ENCODE measurements around the gene CARTPT. TPM values are rescaled to one million over a fixed set of nuclear protein-coding genes. Genes with fewer than 3 reads are reported as not detected.

The CARTPT gene
- total and polyA plus RNA-seq, 2 donors (not counting 1 experiment from before 2014, with no cell fraction given) = not detected

DNA sequence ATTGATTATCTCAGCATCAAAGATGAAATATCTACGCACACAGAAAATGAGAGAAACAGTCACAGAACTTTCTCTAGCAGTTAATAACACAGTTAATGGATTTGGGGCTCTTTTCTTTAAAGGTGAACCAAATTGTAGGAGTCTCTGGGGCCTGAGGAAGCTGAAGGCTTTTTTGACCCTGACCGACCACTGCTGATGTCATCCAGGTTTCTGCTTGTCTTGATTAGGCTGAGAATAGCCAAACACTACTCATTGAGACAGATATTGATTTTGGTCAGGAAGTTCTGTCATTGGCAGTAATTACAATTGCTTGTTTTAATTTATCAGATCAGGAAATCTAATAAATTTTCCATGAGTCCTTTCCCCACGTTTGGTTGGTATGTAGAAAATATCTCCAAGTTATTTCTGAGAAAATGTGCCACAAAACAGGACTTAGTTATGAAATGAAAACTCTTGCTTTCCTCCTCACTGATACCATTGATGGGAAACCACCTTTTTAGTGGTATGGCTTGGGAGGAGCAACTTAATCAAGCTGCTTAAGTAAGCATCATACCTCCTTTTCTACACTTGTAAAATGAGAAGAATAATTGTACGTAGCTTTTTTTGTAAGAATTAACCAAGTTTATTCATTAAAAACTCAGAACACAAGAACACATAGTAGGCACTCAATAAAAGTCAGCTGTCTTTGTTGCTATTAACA lies 19.7 kb downstream of the CARTPT start:
- no peak for DNase-seq (ENCODE audit: low read depth in 2 of 2)
- no peaks in the 10 kb centered on the region for H4K20me1 ChIP-seq (ENCODE audit: control insufficient read depth, extremely low read depth, insufficient read depth, low read length)
- no peaks in the 10 kb centered on the region for H3K36me3 ChIP-seq (ENCODE audit: control insufficient read depth, insufficient read depth, low read length)
- no peak overlapping the region for H3K9ac ChIP-seq (ENCODE audit: insufficient read depth, low read length)
- TF ChIP-seq EZH2 (IDR thresholded peaks at IDR 0.05; ENCODE audit: low read length, missing control alignments) = no peak
- TF ChIP-seq, protein P1, sequence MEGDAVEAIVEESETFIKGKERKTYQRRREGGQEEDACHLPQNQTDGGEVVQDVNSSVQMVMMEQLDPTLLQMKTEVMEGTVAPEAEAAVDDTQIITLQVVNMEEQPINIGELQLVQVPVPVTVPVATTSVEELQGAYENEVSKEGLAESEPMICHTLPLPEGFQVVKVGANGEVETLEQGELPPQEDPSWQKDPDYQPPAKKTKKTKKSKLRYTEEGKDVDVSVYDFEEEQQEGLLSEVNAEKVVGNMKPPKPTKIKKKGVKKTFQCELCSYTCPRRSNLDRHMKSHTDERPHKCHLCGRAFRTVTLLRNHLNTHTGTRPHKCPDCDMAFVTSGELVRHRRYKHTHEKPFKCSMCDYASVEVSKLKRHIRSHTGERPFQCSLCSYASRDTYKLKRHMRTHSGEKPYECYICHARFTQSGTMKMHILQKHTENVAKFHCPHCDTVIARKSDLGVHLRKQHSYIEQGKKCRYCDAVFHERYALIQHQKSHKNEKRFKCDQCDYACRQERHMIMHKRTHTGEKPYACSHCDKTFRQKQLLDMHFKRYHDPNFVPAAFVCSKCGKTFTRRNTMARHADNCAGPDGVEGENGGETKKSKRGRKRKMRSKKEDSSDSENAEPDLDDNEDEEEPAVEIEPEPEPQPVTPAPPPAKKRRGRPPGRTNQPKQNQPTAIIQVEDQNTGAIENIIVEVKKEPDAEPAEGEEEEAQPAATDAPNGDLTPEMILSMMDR (conservative IDR thresholded peaks at IDR 0.05 in 1 of 2, IDR thresholded peaks at IDR 0.05 in 1 of 2; ENCODE audit: low read depth in 1 of 2, low read length in 2 of 2) = no peak
- no peaks in the 10 kb centered on the region for H3K79me2 ChIP-seq (ENCODE audit: control insufficient read depth, insufficient read depth, low read length)
- no peaks in the 10 kb centered on the region for H3K4me1 ChIP-seq (ENCODE audit: control insufficient read depth, extremely low read depth, insufficient read depth, low read length)
- H3K4me3 ChIP-seq (replicated peaks in 1 of 4; ENCODE audit: control extremely low read depth in 1 of 4, insufficient read depth in 1 of 4, low read depth in 3 of 4, low read length in 4 of 4) = no peak overlapping the region
- no peaks in the 10 kb centered on the region for H3K9me3 ChIP-seq (ENCODE audit: control insufficient read depth, insufficient read depth, low read depth, low read length)
- H3K27me3 ChIP-seq (ENCODE audit: control insufficient read depth, insufficient read depth, low read length) = peaks cover 3% of the 10 kb centered on the region
- no peak overlapping the region for H2AFZ ChIP-seq (ENCODE audit: low read length)
- H3K4me2 ChIP-seq (ENCODE audit: extremely low read depth, insufficient read depth, low read length) = no peak overlapping the region
- H3K27ac ChIP-seq (ENCODE audit: insufficient read depth, low read length) = no peak overlapping the region

DNA sequence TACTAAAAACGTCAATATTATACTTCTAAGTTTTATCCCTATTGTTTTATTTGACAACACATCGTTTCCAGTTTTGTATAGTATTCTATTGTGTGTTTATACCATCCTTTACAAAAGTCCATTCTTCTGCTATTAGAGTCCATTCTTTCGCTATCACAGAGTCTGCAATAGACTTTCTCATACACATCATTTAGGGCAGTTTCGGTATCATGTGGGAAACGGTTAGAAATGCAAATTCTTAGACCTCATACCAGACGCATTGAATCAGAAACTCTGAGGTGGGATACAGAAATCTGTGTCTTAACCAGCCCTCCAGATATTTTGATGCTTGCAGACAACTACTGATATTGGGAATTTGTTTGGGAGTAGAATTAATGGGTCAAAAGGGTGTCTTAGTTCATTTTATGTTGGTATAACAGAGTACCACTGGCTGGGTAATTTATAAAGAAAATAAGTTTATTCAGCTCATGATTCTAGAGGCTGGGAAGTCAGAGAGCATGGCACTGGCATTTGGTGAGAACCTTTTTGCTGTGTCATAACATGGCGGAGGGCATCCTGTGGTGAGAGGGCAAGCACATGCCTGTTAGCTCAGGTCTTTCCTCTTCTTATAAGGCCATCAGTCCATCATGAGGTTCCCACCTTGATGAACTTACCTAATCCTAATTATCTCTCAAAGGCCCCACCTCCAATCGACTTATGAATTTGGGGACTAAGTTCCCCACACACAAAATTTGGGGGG lies 21.1 kb downstream of the CARTPT start:
- H2AFZ ChIP-seq (ENCODE audit: low read length) = no peak overlapping the region
- H4K20me1 ChIP-seq (ENCODE audit: control insufficient read depth, extremely low read depth, insufficient read depth, low read length) = no peaks in the 10 kb centered on the region
- H3K27me3 ChIP-seq (ENCODE audit: control insufficient read depth, insufficient read depth, low read length) = peaks cover 3% of the 10 kb centered on the region
- H3K4me3 ChIP-seq (replicated peaks in 1 of 4; ENCODE audit: control extremely low read depth in 1 of 4, insufficient read depth in 1 of 4, low read depth in 3 of 4, low read length in 4 of 4) = no peak overlapping the region
- H3K4me1 ChIP-seq (ENCODE audit: control insufficient read depth, extremely low read depth, insufficient read depth, low read length) = no peaks in the 10 kb centered on the region
- H3K4me2 ChIP-seq (ENCODE audit: extremely low read depth, insufficient read depth, low read length) = no peak overlapping the region
- TF ChIP-seq EZH2 (IDR thresholded peaks at IDR 0.05; ENCODE audit: low read length, missing control alignments) = no peak
- TF ChIP-seq, protein P1 (conservative IDR thresholded peaks at IDR 0.05 in 1 of 2, IDR thresholded peaks at IDR 0.05 in 1 of 2; ENCODE audit: low read depth in 1 of 2, low read length in 2 of 2) = no peak
- no peaks in the 10 kb centered on the region for H3K36me3 ChIP-seq (ENCODE audit: control insufficient read depth, insufficient read depth, low read length)
- no peak overlapping the region for H3K27ac ChIP-seq (ENCODE audit: insufficient read depth, low read length)
- H3K9me3 ChIP-seq (ENCODE audit: control insufficient read depth, insufficient read depth, low read depth, low read length) = no peaks in the 10 kb centered on the region
- no peaks in the 10 kb centered on the region for H3K79me2 ChIP-seq (ENCODE audit: control insufficient read depth, insufficient read depth, low read length)
- H3K9ac ChIP-seq (ENCODE audit: insufficient read depth, low read length) = no peak overlapping the region
- no peak for DNase-seq (ENCODE audit: low read depth in 2 of 2)

DNA sequence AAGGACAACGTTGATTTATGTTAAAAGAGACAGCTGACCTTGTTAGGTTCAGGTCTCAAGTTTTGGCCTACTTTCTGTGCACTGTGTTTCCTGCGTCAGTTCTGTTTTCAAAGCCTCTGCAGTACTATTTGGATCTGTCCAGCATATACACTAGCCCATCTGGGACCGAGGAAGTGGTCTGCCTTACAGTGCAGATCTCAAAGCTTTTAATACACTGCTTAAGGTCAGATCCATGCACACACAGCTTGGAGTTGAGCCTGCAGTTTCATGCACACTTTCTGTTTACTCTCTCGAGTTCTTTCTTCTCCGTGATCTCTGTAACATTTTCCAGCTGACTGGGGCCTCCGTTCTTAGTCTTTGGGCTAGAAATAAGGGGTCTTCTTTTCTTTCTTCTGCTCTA lies 24.1 kb downstream of the CARTPT start:
- TF ChIP-seq, protein P1 (conservative IDR thresholded peaks at IDR 0.05 in 1 of 2, IDR thresholded peaks at IDR 0.05 in 1 of 2; ENCODE audit: low read depth in 1 of 2, low read length in 2 of 2) = no peak
- no peak for TF ChIP-seq EZH2 (IDR thresholded peaks at IDR 0.05; ENCODE audit: low read length, missing control alignments)

More for the DNA sequence above, 24.1 kb downstream of the CARTPT start:
- no peaks in the 10 kb centered on the region for H3K79me2 ChIP-seq (ENCODE audit: control insufficient read depth, insufficient read depth, low read length)
- no peaks in the 10 kb centered on the region for H3K36me3 ChIP-seq (ENCODE audit: control insufficient read depth, insufficient read depth, low read length)
- H3K4me1 ChIP-seq (ENCODE audit: control insufficient read depth, extremely low read depth, insufficient read depth, low read length) = no peaks in the 10 kb centered on the region
- peaks cover 3% of the 10 kb centered on the region for H3K27me3 ChIP-seq (ENCODE audit: control insufficient read depth, insufficient read depth, low read length)
- no peaks in the 10 kb centered on the region for H3K9me3 ChIP-seq (ENCODE audit: control insufficient read depth, insufficient read depth, low read depth, low read length)
- DNase-seq (ENCODE audit: low read depth in 2 of 2) = peak in 1 of 2 donors; percentile 21
- no peak overlapping the region for H3K4me2 ChIP-seq (ENCODE audit: extremely low read depth, insufficient read depth, low read length)
- no peak overlapping the region for H3K4me3 ChIP-seq (replicated peaks in 1 of 4; ENCODE audit: control extremely low read depth in 1 of 4, insufficient read depth in 1 of 4, low read depth in 3 of 4, low read length in 4 of 4)
- no peaks in the 10 kb centered on the region for H4K20me1 ChIP-seq (ENCODE audit: control insufficient read depth, extremely low read depth, insufficient read depth, low read length)
- no peak overlapping the region for H3K9ac ChIP-seq (ENCODE audit: insufficient read depth, low read length)
- no peak overlapping the region for H2AFZ ChIP-seq (ENCODE audit: low read length)
- no peak overlapping the region for H3K27ac ChIP-seq (ENCODE audit: insufficient read depth, low read length)
